D341Med (cell line): ENCODE results near the gene PCCB.
"Not testable (repeated sequence)": the region's sequence is repeated elsewhere in the genome, so short reads cannot be mapped to it uniquely, and the experiment has no call there.

ENCODE experiments used
- DNase-seq: peaks from one replicate; pipeline ENCODE4 v3.0.0; 2012; ENCODE audit warnings: low spot score

The PCCB gene

DNA sequence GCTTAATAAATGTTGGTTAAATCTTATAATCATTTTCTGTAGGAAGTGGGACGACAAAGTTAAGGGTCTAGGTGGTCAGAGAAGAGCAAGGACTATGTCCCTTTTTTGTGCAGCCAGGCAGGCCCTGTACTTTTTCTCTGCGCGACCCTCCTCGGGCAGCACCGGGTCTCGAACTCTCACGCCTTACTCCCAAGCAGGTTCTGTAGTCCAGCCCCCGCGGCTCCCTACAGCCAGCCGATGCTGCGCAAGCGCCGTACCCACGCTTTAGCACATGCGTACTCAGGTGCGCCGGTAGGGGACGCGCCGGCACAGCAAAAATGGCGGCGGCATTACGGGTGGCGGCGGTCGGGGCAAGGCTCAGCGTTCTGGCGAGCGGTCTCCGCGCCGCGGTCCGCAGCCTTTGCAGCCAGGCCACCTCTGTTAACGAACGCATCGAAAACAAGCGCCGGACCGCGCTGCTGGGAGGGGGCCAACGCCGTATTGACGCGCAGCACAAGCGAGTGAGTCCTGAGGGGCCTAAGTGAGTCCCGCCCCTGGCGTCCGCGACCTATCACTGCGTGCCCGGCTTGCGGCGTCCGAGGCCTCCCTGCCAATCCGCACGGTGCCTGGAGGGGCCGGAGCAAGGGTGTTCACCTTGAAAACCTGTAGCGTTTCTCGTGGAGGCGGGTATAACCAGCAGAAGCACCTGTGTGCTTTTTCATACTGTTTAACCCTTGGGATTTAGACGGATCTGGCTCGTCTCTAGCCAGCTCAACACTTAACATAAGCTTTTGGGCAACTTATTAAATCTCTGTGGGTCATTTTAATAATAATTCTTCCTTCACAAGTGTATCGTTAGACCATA, at the start of gene PCCB:
TSS of gene PCCB (plus strand) at position 282 of the 844 bp plus-strand sequence. CDS start at position 318, 36 bp downstream.
- DNase-seq = peak; percentile 97

DNA sequence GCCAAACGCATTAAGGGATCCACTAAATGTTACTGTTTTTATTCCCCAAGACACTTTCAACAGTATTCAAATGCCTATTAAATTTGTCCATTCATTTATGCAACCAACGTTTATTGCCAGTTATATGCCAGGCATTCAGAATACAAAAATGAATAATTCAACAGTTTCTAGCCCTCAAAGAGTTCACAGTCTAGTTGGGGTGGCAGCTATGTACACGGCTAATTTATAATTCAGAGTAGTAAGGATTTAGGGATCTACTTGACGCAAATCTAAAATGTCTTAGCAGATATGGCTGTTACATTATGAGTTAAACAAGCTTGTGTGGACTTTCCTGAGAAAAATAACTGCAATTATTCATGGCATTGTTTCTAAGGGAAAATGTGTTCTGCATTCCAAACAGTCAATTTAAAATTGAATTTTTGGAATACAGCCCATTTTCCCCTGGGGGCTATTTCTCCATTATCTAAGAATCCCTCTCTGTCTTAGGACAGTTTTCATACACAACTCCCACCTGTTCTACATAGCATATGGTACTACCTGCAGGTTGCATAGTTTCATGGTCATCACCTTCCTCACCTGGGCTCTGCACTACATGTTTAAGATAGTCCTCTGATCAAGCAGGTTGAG, 42.5 kb upstream of the PCCB start:
- no peak for DNase-seq

- no peak for DNase-seq
These were observed 40.2 kb upstream of the PCCB start for GRCh38 chr3:136209921-136210320.

- DNase-seq = no peak
These were observed 38.6 kb upstream of the PCCB start for GRCh38 chr3:136211547-136211946.

GRCh38 chr3:136222746-136223145, 27.4 kb upstream of the PCCB start:
- not testable (repeated sequence) for DNase-seq

DNA sequence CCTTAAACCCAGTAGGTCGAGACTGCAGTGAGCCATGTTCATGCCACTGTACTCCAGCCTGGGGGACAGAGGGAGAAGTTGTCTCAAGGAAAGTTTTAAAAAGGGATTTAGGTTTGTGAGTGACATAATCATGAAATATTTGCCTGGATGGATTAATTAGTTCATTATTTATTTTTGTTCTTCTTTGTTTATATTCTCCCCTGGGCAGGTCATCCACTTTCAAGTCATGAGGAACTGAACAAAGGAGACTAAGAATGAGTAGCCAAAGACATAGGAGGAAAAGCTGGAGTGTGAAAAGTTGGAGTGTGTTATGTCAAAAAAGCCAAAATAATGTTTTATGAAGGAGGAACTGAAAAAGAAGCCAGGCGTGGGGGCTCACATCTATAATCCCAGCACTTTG, 17.7 kb upstream of the PCCB start:
- no peak for DNase-seq

GRCh38 chr3:136235545-136235944, 14.6 kb upstream of the PCCB start:
- no peak for DNase-seq

DNA sequence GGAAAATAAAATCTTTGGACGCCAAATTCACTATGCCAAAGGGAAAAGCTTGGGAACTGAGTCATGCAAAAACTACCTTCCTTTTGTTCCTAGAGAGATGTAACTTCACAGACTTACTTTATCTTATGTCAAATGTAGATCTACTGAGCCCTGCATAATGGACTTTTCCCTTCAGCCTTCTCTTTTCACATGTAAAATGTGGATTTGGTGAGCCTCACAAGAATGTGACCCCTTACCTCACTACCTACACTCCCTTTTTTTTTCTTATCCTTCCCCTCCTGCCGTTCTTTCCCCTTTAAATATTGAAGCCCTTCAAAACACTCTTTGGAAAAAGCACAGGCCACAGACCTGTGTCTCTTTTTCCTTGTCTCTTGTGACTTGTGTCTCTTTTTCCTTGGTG, 14.0 kb upstream of the PCCB start:
- DNase-seq = no peak

DNA sequence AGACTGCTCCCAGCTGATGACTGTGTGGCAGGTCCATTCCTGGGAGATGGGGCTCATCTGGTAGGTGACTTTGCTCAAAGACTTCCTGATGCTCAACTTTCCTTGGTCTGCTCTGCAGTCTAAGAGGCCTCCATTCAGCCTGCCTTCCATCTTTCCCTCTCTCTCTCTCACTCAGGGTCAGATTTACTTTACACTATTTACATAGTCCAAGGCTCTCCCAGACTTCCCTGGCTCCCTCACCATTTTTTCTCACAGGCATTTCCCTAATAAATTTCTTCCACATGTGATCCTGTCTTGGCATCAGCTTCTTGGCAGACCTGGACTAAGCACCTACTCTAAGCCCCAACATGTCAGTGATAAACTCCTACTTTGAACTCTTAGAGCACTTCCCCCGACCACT, 13.0 kb upstream of the PCCB start:
- no peak for DNase-seq

- DNase-seq = no peak
These were observed 12.0 kb upstream of the PCCB start for GRCh38 chr3:136237961-136238649.

DNA sequence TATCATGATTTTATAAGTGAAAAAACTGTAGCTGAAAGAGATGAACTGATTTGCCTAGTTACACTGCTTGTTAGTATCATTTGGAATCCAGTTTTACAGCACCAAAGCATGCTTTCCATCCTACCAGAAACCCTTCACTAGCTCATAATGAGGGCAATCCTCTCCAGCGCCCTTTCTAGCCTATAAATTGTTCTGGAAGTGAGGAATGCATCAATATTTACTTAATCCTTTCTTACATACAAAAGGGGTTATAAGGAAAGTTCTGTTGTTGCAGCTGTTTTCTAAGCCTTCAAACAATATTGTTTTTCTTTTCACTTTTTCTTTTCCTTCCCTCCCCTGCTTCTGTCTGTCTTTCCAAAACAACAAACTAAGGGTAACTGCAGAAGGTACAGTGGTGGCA, 11.0 kb upstream of the PCCB start:
- DNase-seq = no peak

- DNase-seq = no peak
These were observed 4.4 kb upstream of the PCCB start for GRCh38 chr3:136245691-136246090.

DNA sequence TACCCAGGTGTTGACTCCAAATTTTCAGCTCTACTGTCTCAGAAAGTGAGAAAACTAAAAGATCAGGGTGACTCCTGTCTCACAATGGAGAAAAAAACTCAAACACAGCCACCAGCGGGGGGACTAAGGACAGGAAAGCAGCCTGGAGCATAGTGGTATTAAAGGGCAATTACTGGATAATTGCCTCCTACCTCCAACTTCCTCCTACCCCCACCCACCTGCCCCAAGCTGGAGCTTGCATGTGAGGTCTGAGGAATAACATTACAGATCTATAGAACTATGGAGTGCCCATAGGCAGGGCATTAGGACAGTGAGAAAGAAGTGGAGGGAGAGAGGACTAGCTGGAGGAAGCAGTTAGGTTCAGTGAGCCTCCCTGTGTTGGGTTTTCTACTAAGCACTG, 2.7 kb upstream of the PCCB start:
- peak; percentile 28 for DNase-seq

DNA sequence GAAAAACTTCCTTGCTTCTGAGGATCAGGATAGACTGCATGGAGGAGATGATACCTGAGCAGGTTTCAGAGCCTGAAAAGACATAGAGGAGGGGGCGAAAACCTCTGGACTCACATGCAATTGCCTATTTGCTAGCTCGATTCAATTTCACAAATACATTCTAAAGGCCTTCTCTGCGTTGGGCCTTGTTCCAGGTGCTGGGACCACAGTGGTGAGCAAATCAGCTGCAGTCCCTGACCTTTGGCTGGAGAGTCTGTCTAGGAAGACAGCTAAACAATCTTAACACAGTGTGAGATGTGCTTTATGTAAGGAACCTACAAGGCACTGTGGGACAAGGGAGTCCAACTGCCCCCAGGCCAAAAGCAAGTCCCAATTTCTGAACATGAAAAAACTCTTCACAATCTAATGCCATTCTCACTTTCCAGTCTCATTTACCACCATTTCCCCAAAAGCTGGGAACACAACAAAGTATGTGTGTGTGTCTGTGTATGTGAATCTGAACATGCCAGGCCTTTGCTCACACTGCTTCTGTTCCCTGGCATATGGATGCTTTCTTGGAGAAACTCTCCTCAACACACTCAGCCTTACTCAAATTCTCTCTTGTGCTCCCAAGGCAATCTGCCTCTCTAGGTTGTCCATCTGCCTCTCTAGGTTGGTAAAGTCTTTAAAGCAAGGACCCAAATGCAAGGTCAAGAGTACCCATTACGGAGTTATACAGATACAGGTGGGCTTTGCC, 2.1 kb upstream of the PCCB start:
- no peak for DNase-seq

DNA sequence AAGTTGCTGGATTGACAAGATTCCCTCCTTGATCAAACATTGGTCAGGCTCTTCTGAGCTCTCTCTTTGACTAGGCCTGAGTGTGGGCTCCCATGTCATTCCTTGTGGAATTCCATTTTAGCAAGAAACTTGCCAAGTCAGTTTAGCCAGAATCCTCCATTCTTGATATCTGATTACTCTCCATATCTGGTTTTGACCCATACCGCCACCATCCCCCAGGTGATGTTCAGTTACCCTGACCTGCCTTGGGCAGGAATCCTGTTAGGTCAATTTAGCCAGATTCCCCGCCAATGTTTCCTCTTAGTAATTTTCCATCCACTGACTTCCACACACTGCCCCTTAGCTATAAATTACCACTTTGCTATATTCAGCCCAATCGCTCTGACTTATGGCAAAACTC, 1.0 kb upstream of the PCCB start:
- DNase-seq = no peak

- no peak for DNase-seq
These were observed 547 bp upstream of the PCCB start for GRCh38 chr3:136249593-136249992.

DNA sequence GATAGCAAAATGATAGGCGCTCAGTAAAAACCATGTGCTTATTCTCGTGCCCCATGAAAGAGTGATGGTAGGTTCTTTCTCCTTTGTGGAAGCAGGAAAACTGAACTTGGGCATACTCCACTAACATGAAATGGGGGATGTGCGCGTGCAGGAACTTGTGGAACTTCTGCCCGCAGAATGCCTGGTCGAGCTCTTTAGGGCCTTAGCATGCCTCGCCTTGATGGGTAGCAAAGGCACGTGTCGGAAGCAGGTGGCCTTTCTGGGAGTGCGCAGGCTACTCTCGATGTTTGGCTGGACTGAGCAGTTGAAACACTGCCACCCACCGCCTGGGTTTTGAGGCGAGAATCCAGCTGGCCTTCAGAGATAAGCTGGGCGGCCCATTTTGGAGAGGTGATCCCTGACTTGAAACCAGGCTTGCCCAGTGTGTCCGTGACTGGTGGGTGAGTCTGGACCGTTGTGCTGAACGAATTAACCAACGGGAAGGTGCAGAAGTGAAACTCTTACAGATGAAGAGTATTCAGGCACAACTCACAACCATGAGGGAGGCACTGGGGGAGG, 842 bp downstream of the PCCB start:
- DNase-seq = peak; percentile 61

DNA sequence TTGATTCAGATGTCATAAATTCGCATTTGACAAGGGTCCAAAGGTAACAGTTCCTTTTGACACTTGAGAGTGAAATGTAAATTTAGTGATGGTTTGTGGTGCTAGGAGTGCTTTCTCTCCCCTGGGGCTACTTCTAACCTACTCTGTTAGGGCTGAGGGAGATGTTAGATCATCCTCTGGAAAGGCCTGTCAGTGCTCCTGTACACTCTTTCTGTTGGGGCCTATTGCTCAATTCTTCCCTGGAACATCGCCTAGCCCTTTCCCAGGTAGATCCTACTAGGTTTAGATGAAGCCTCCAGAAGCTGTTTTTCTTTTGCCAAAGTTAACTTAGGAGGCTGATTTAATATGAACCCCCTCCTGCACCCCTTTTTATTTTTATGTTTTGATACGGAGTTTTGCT, 1.4 kb downstream of the PCCB start:
- DNase-seq = no peak

DNA sequence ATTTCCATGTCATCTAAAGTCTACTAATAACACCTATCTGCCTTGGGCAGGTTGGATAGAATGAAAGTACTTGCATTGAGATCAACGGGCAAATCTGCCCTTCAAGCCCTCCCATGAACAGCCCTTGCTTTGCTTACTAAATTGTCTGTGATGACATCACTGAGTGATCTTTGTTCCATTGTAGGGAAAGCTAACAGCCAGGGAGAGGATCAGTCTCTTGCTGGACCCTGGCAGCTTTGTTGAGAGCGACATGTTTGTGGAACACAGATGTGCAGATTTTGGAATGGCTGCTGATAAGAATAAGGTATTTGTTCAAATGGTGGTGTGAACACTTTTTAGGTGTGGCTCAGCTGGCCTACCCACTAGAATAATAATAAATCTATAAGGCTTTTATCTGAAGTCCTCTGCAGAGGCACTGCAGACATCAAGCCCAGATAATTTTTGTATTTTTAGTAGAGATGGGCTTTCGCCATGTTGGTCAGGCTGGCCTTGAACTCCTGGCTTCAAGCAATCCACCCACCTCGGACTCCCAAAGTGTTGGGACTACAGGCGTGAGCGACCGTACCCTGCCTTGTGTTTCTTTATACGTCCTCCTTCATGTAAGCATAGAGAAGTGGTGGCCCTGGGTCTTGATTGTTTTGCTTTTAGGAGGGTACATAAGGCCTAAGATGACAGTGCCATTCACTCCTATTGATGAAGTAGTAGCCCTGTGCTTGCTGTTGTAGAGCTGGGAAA, 5.7 kb downstream of the PCCB start:
- DNase-seq = no peak

GRCh38 chr3:136258199-136258598, 8.1 kb downstream of the PCCB start:
- DNase-seq = no peak

DNA sequence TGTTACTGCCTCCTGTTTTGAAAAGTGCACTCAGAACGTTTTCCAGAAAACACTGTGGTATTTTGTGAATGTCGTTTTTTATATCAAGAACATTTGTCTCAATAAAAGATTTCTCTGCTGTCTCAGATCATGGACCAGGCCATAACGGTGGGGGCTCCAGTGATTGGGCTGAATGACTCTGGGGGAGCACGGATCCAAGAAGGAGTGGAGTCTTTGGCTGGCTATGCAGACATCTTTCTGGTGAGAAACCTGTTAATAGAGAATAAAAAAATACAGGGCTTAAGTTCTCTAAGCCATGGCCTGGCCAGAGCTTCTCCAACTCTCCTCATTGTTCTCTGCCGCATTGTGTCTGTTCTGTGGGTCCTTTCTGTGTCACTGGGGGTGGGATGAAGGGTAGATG, 11.7 kb downstream of the PCCB start:
- DNase-seq = no peak
